Esophagus mucosa (tissue), 1 donor: Measurements from ENCODE around the gene IL23A. TPM values are rescaled to one million over a fixed set of nuclear protein-coding genes. Genes with fewer than 3 reads are reported as not detected.

Experiments
- ATAC-seq: fragments of 200-7000 bp; cut with Tn5 transposase; one replicate; pipeline ENCODE4 v1.9.1; 2020
- total RNA-seq: library from RNA; stranded (reverse); gene quantifications from one replicate; pipeline ENCODE4 v1.2.4, GENCODE V29; 2023
- donor health status: DM: yes; HTN: yes; CAD: no.

IL23A gene
- total RNA-seq, 1 donor from 2014 or later, result 1.8 TPM

DNA sequence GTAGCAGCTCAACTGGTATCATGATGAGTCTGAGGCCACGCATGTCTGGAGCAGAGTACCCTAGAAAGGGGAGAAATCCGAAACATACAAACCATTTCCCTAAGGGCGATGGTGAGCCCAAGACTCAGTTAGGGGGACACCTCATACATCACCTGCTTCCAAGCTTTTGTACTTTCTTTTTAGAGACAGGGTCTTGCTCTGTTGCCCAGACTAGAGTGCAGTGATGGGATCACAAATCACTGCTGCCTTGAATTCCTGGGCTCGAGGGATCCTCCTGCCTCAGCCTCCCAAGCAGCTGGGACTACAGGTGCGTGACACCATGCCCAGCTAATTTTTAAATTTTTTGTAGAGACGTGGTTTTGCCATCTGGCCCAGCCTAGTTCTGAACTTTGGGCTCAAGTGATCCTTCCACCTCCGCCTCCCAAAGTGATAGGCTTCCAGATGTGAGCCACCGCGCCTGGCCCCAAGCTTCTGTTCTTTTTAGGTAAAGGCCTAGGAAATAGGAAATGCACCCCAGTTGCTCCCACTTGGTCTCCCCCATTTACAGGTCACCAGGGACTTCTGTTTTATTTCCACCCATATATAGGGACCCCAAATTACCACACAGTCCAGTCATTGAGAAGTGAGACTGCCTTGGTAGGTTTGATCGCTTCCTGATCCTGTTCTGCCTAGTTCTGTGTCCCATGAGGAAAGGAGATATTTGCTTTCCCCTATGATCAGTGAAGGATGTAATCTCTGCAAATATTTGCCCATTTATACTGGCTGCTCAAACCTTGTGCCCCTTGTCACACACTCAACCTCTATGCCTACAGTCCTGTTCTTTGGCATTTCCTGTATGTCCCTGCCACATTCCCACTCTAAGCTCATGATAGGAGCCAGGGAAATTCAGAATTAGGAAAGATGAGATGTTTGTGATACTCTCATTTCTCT is 23.7 kb downstream of the IL23A start, which contains the start of gene APOF:
APOF (minus strand) TSS at position 728 of the 930 bp plus-strand sequence; CDS start at position 616, 112 bp downstream.
- ATAC-seq, result no peak

DNA sequence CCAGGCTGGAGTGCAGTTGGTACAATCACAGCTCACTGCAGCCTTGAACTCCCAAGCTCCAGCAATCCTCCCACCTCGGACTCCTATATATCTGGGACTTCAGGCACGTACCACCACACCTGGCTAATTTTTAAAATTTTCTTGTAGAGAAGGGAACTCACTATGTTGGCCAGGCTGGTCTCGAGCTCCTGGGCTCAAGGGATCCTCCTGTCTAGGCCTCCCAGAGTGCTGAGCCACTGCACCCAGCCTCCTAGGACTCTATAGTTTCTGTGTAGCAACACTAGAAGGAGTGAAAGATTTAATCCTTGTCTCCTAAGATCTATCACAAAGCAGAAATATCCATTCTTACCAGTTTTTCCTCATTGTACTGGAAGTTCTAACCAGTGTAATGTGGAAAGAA is 28.3 kb downstream of the IL23A start:
- ATAC-seq, result no peak

DNA sequence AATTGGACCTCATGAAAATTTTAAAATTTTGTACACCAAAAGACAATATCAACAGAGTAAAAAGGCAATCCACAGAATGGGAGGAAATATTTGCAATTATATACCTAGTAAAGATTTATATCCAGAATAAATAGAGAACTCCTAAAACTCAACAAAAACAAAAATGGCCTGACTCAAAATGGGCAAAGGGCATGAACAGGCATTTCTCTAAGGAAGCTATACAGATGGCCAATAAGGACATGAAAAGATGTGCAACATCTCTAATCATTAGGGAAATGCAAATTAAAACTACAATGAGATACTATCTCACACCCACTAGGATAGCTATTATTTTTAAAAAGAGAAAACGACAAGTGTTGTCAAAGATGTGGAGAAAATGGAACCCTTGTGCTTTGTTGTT is 34.8 kb downstream of the IL23A start:
- no peak for ATAC-seq

DNA sequence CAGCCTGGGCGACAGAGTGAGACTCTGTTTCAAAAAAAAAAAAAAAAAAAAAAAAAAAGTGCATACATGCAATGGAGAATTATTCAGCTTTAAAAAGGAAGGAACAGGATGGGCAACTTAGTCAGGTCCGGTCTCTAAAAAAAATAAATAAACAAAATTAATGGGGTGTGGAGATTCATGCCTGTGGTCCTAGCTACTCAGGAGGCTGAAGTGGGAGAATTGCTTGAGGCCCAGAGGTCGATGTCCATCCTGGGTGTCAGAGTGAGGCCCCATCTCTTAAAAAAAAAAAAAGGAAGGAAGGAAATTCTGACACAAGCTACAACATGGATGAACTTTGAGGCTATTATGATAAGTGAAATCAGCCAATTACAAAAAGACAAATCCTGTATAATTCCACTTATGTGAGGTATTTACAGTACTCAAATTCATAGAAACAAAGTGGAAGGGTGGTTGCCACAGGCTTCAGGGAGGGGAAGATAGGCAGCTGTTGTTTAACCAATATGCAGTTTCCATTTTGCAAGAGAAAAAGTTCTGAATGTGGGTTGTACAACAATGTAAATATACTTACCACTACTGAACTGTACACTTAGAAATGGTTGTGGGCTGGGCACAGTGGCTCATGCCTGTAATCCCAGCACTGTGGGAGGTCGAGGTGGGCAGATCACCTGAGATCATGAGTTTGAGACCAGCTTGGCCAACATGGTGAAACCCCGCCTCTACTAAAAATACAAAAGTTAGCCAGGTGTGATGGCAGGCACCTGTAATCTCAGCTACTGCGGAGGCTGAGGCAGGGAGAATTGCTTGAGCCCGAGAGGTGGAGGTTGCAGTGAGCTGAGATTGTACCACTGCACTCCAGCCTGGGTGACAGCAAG is 36.3 kb downstream of the IL23A start:
- no peak for ATAC-seq

DNA sequence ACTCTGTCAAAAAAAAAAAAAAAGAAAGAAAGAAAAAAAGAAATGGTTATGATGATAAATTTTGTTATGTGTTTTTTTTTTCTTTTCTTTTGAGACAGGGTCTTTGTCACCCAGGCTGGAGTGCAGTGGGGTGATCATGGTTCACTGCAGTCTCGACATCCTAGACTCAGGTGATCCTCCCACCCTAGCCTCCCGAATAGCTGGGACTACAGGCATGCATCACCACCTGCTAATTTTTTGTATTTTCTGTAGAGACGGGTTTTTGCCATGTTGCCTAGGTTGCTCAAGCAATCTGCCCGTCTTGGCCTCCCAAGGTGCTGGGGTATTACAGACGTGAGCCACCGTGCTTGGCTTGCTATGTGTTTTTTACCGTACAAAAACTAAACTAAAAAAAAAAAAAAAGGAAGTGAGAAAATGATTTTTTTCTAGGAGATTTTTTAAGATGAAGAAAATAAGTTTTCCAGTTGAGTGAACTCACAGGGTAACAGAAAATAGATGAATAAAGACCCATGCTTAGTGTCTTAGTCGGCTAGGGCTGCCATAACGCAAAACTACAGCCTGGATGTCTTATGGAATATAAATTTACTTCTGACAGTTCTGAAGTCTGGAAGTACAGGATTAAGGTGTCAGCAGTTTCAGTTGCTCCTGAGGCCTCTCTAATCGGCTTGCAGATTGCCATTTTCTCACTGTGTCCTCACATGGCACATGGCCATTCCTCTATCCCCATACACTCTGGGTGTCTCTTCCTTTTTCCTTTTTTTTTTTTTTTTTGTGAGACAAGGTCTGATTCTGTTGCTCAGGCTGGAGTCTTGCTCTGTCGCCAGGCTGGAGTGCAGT is 37.1 kb downstream of the IL23A start:
- no peak for ATAC-seq

DNA sequence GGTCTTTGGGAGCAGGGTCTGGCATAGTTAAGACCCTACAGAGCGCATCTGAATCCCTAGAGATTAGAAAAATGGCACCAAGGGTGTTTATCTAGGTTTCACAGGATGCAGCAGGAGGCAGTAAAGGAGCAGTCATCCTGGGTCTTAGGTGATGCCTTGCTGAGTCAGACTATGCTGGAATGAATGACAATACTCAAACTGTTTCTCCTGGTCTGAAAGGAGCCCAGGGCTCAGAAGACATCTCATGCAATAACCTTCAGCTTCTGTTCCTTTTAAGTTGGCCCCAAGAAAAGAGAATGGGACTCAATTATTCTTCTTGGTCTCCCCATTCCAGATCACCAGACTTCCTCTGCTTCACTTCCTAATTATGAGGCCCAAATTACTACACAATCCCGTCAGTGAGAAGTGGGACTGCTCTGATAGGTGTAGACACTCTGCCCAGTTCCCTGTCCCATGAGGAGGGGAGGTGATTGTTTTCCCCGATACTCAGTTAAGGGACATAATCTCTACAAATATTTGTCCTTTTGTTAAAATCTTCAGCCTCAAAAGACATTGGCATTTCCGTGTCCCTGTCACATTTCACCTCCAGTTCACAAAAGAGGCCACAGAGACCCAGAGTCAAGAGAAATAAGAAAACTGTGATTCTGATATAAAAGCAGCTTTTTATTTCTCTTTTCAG is 38.8 kb downstream of the IL23A start:
- ATAC-seq, result peak; percentile 45

DNA sequence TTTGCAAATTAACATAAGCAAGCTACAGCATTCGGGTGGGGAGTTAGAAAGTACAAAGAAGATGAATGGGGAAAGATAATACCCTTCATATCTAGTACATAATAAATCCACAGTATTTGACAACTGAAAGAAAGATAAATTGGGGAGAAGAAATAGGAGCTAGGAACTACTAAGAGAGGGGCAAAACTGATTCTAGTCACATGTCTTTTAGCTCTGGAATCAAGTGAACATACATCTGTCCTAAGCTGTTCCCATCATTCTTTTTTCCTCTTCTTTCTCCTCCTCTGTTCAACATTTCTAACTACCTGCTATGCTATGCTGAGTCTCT is 39.3 kb downstream of the IL23A start:
- ATAC-seq, result no peak

DNA sequence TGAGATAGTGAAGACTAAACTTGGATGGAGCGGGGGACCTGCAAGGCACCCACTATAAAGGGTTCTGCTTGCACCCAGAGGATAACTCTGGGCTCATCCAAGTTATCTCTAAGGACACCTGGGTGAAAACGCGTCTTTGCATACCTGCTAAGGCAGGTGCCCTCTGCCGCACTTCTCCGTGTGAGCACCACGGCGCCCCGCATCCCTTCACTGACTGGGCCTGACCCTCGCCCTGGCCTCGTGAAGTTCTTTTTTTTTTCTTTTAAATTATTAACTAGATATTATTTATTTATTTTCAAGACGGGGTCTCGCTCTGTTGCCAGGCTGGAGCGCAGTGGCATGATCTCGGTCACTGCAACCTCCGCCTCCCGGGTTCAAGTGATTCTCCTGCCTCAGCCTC is 43.9 kb downstream of the IL23A start:
- ATAC-seq, result no peak

DNA sequence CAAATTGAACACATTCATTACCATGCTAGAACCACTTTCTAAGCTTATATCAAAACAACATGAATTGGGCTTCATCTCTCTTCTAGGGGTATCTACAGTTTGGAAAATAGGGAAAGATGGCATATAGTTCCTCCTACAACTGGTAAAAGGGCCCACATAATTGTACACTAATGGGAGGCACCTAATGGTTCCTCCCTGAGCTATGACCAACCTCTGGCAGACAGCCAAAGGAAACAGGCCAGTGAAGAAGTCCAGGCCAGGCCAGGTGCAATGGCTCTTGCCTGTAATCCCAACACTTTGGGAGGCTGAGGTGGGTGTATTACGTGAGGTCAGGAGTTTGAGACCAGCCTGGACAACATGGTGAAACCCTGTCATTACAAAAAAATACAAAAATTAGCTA is 47.2 kb downstream of the IL23A start:
- peak; percentile 66 for ATAC-seq

DNA sequence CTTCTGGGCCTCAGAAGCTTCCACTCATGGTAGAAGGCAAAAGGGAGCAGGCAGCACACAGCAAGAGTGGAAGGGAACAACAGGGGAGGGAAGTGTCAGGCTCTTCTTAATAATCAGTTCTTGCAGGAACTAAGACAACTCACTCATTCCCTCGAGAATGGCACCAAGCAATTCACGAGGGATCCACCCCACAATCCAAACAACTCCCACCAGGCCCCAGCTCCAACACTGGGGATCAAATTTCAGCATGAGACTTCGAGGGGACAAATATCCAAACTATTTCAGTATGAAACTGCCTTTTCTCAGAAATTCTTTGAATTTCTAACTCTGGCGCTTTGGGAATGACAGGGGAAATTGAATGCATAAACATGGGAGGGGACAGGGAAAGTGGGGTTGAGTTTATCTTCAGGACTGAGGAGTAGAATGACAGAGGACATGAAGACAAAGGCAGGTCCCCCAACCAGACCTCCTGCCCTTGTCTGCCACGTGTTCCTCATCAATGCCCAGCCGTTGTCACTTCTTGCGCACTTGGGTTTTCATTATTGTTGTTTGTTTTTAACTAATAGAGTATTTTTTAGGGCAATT is 48.6 kb downstream of the IL23A start:
- ATAC-seq, result no peak

DNA sequence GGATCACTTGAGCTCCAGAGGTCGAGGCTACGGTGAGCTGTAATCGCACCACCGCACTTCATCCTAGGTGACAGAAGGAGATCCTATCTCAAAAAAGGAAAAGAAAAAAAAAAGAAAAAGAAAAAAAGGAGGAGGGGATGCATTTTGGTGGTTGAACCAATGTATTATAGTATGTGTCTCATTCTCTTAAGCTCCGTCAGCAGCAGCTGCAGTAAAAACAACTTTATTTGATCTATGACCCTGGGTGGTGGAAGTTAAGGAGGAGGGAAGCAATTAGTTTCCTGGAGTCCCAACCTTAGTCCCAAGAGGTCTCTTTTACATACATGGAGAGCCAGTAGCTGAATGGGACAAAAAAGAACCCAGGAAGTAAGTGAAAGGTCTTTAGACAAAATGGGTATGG is 50.7 kb downstream of the IL23A start:
- ATAC-seq, result no peak

Other genes with a start within 250 kb of the IL23A start
- gene PA2G4, start 234.3 kb upstream of the IL23A start, total RNA-seq, result 125 TPM
- 4,992 TPM for gene RPL41, start 222.3 kb upstream of the IL23A start, total RNA-seq
- 1.8 TPM for gene ZC3H10, start 220.6 kb upstream of the IL23A start, total RNA-seq
- 48.8 TPM for gene ESYT1, start 210.6 kb upstream of the IL23A start, total RNA-seq
- gene MYL6B, start 186.3 kb upstream of the IL23A start, total RNA-seq, result 54.2 TPM
- 1,179 TPM for gene MYL6, start 180.5 kb upstream of the IL23A start, total RNA-seq
- 44.4 TPM for gene SMARCC2, start 149.4 kb upstream of the IL23A start, total RNA-seq
- 26.9 TPM for gene RNF41, start 117.0 kb upstream of the IL23A start, total RNA-seq
- gene NABP2, start 114.5 kb upstream of the IL23A start, total RNA-seq, result 26.5 TPM
- gene SLC39A5, start 108.8 kb upstream of the IL23A start, total RNA-seq, result not detected
- gene ANKRD52, start 80.5 kb upstream of the IL23A start, total RNA-seq, result 19.8 TPM
- gene COQ10A, start 71.9 kb upstream of the IL23A start, total RNA-seq, result 3.1 TPM
- 215 TPM for gene CS, start 38.6 kb upstream of the IL23A start, total RNA-seq
- gene CNPY2, start 22.9 kb upstream of the IL23A start, total RNA-seq, result 67.7 TPM
- 21.4 TPM for gene PAN2, start 4.9 kb upstream of the IL23A start, total RNA-seq
- 54.5 TPM for gene STAT2, start 21.2 kb downstream of the IL23A start, total RNA-seq
- gene APOF, start 24.0 kb downstream of the IL23A start, total RNA-seq, result not detected
- gene TIMELESS, start 110.5 kb downstream of the IL23A start, total RNA-seq, result 10.5 TPM
- not detected for gene MIP, start 115.8 kb downstream of the IL23A start, total RNA-seq
- gene SPRYD4, start 129.7 kb downstream of the IL23A start, total RNA-seq, result 3.2 TPM
- 2.6 TPM for gene GLS2, start 149.3 kb downstream of the IL23A start, total RNA-seq
- gene RBMS2, start 182.9 kb downstream of the IL23A start, total RNA-seq, result 11.3 TPM